Small intestine (tissue), 7 donors: ENCODE measurements around the gene EPB41L4B. TPM values are rescaled to one million over a fixed set of nuclear protein-coding genes. Genes with fewer than 3 reads are reported as not detected.

Source experiments
- DNase-seq, 2 donors: peaks; one replicate each; pipeline versions ENCODE4 v3.0.0 to v3.0.0-alpha.2; 2013
- FAIRE-seq: peaks from 2 replicates; lab custom pipeline; 2012; peaks lifted over from hg19 to GRCh38; lab: Jason Lieb, UNC
- H3K27ac ChIP-seq, 3 donors: one replicate each; pipeline ENCODE4 v1.5.1; 2013; ENCODE audit warnings: low read length in 2 of 3, mild to moderate bottlenecking in 2 of 3, control low read depth in 1 of 3, inconsistent platforms in 1 of 3, low read depth in 1 of 3, moderate library complexity in 1 of 3
- H3K27me3 ChIP-seq, 3 donors: one replicate each; pipeline ENCODE4 v1.6.1; 2013; ENCODE audit warnings: low read length in 3 of 3, inconsistent platforms in 1 of 3; ENCODE audit not compliant: control insufficient read depth in 3 of 3, insufficient read depth in 3 of 3
- H3K36me3 ChIP-seq, 3 donors: one replicate each; pipeline ENCODE4 v1.6.1; 2013; ENCODE audit warnings: low read length in 3 of 3, inconsistent platforms in 1 of 3, low read depth in 1 of 3, mild to moderate bottlenecking in 1 of 3, moderate library complexity in 1 of 3; ENCODE audit not compliant: control insufficient read depth in 3 of 3, insufficient read depth in 2 of 3
- H3K4me1 ChIP-seq, 3 donors: one replicate each; pipeline ENCODE4 v1.6.1; 2013; ENCODE audit warnings: low read length in 2 of 3, inconsistent platforms in 1 of 3, low read depth in 1 of 3, mild to moderate bottlenecking in 1 of 3, moderate library complexity in 1 of 3; ENCODE audit not compliant: control insufficient read depth in 3 of 3, insufficient read depth in 2 of 3
- H3K4me3 ChIP-seq, 3 donors: one replicate each; pipeline ENCODE4 v1.5.1; 2013; ENCODE audit warnings: low read length in 3 of 3, control low read depth in 1 of 3, inconsistent platforms in 1 of 3, low read depth in 1 of 3, mild to moderate bottlenecking in 1 of 3, moderate library complexity in 1 of 3
- H3K9me3 ChIP-seq, 2 donors: one replicate each; pipeline ENCODE4 v1.6.1; 2013; ENCODE audit warnings: low read depth in 1 of 2, low read length in 1 of 2; ENCODE audit not compliant: control insufficient read depth in 2 of 2, insufficient read depth in 1 of 2
- WGBS, 3 donors: extraction: QIAGEN DNeasy Blood & Tissue Kit; methylation state at CpG; one replicate each; pipeline ENCODE4 v1.1.7; 2013; 5-methylcytosine and 5-hydroxymethylcytosine counted together
- polyA plus RNA-seq, 4 donors: library from polyadenylated mRNA; stranded (reverse) in 3 of 4; unstranded in 1 of 4; fragments of 200-250 nt in 3 of 4; fragments of 120-200 nt in 1 of 4; gene quantifications; one replicate each; pipeline versions ENCODE4 v1.2.1 to v1.2.3, GENCODE V29; 2013
- donor health status: healthy with polysubstance abuse.
- donor health status: control.
- donor health status: control.
- donor health status: Bipolar disorder and iron deficiency.
- donor health status: healthy.

Gene EPB41L4B
- polyA plus RNA-seq, 4 donors, result 22.1 to 126 (median 67.7) TPM

- FAIRE-seq (no peak), DNase-seq (no peak)
- H3K36me3 ChIP-seq, result peaks cover 0 to 4% (median 0%) of the 10 kb centered on the region in 3 donors
- WGBS, 3 donors, result 85 to 91% (median 85%) methylated on average over 2 of the region's 2 CpGs
- peaks cover 4 to 58% (median 7%) of the 10 kb centered on the region in 3 donors for H3K4me1 ChIP-seq
- no peak overlapping the region for H3K4me3 ChIP-seq
- H3K9me3 ChIP-seq, result no peaks in the 10 kb centered on the region
- no peaks in the 10 kb centered on the region for H3K27me3 ChIP-seq
- peak overlapping the region in 2 of 3 donors; percentile 80 to 89 for H3K27ac ChIP-seq
Observed at GRCh38 chr9:109303900-109304299, 17.0 kb downstream of the EPB41L4B start.

GRCh38 chr9:109302606-109303005 lies 18.3 kb downstream of the EPB41L4B start:
- WGBS, 3 donors, result 45 to 75% (median 45%) methylated on average over 5 of the region's 5 CpGs
- H3K4me1 ChIP-seq, result peaks cover 4 to 50% (median 5%) of the 10 kb centered on the region in 3 donors

GRCh38 chr9:109301012-109301411 lies 19.8 kb downstream of the EPB41L4B start:
- Histone ChIP-seq H3K4me1 (peaks cover 0 to 43% (median 8%) of the 10 kb centered on the region in 3 donors), H3K4me3 (no peak overlapping the region), H3K9me3 (no peaks in the 10 kb centered on the region), H3K36me3 (peaks cover 0 to 2% (median 0%) of the 10 kb centered on the region in 3 donors), H3K27ac (no peak overlapping the region), H3K27me3 (no peaks in the 10 kb centered on the region)
- DNase-seq, result no peak
- FAIRE-seq, result no peak
- 61 to 62% (median 61%) methylated on average over 2 of the region's 2 CpGs for WGBS, 3 donors

More at GRCh38 chr9:109302606-109303005, 18.3 kb downstream of the EPB41L4B start:
- H3K9me3 ChIP-seq, result no peaks in the 10 kb centered on the region
- H3K27ac ChIP-seq, result peak overlapping the region in 1 of 3 donors; percentile 39
- DNase-seq, result peak in 1 of 2 donors; percentile 58
- H3K27me3 ChIP-seq, result no peaks in the 10 kb centered on the region
- H3K36me3 ChIP-seq, result peaks cover 0 to 2% (median 0%) of the 10 kb centered on the region in 3 donors
- FAIRE-seq, result no peak
- H3K4me3 ChIP-seq, result no peak overlapping the region

- Histone ChIP-seq H3K4me3 (no peak overlapping the region), H3K36me3 (peaks cover 0 to 2% (median 0%) of the 10 kb centered on the region in 3 donors), H3K27ac (peak overlapping the region in 1 of 3 donors; percentile 67), H3K27me3 (no peaks in the 10 kb centered on the region), H3K4me1 (peaks cover 3 to 43% (median 8%) of the 10 kb centered on the region in 3 donors), H3K9me3 (no peaks in the 10 kb centered on the region)
- FAIRE-seq (no peak), DNase-seq (peak; percentile 42 to 92)
- 14 to 65% (median 45%) methylated on average over 11 of the region's 11 CpGs for WGBS, 3 donors
Observed at GRCh38 chr9:109299891-109300290, 21.0 kb downstream of the EPB41L4B start.

- Histone ChIP-seq H3K9me3 (no peaks in the 10 kb centered on the region), H3K27me3 (no peaks in the 10 kb centered on the region), H3K36me3 (peaks cover 0 to 2% (median 0%) of the 10 kb centered on the region in 3 donors), H3K27ac (peak overlapping the region in 1 of 3 donors; percentile 3), H3K4me1 (peaks cover 3 to 28% (median 6%) of the 10 kb centered on the region in 3 donors), H3K4me3 (no peak overlapping the region)
- FAIRE-seq, result no peak
- 6 to 25% (median 18%) methylated on average over 1 of the region's 1 CpG for WGBS, 3 donors
- DNase-seq, result peak in 1 of 2 donors; percentile 37
Observed at GRCh38 chr9:109297899-109298298, 23.0 kb downstream of the EPB41L4B start.

GRCh38 chr9:109295221-109296130 lies 25.4 kb downstream of the EPB41L4B start:
- no peaks in the 10 kb centered on the region for H3K9me3 ChIP-seq
- peak overlapping the region in 1 of 3 donors; percentile 6 for H3K27ac ChIP-seq
- H3K4me1 ChIP-seq, result peaks cover 3 to 28% (median 3%) of the 10 kb centered on the region in 3 donors
- FAIRE-seq (no peak), DNase-seq (peak; percentile 50 to 54)
- no peak overlapping the region for H3K4me3 ChIP-seq
- H3K36me3 ChIP-seq, result peaks cover 0 to 2% (median 0%) of the 10 kb centered on the region in 3 donors
- WGBS, 3 donors, result 14 to 43% (median 23%) methylated on average over 4 of the region's 4 CpGs
- no peaks in the 10 kb centered on the region for H3K27me3 ChIP-seq

- Histone ChIP-seq H3K9me3 (no peaks in the 10 kb centered on the region), H3K27me3 (no peaks in the 10 kb centered on the region), H3K27ac (no peak overlapping the region), H3K4me1 (peaks cover 4 to 5% (median 5%) of the 10 kb centered on the region in 3 donors), H3K36me3 (no peaks in the 10 kb centered on the region), H3K4me3 (no peak overlapping the region)
- DNase-seq (no peak), FAIRE-seq (no peak)
Observed at GRCh38 chr9:109290385-109290784, 30.5 kb downstream of the EPB41L4B start.

- WGBS, 3 donors, result 36 to 72% (median 51%) methylated on average over 8 of the region's 8 CpGs
- no peaks in the 10 kb centered on the region for H3K9me3 ChIP-seq
- no peaks in the 10 kb centered on the region for H3K27me3 ChIP-seq
- no peaks in the 10 kb centered on the region for H3K36me3 ChIP-seq
- DNase-seq, result no peak
- no peak overlapping the region for H3K4me3 ChIP-seq
- peaks cover under 1 to 5% (median 2%) of the 10 kb centered on the region in 3 donors for H3K4me1 ChIP-seq
- FAIRE-seq, result no peak
- H3K27ac ChIP-seq, result no peak overlapping the region
Observed at GRCh38 chr9:109289931-109290330, 30.9 kb downstream of the EPB41L4B start.
